ENCODE data around the gene BORA.

Gene BORA

DNA sequence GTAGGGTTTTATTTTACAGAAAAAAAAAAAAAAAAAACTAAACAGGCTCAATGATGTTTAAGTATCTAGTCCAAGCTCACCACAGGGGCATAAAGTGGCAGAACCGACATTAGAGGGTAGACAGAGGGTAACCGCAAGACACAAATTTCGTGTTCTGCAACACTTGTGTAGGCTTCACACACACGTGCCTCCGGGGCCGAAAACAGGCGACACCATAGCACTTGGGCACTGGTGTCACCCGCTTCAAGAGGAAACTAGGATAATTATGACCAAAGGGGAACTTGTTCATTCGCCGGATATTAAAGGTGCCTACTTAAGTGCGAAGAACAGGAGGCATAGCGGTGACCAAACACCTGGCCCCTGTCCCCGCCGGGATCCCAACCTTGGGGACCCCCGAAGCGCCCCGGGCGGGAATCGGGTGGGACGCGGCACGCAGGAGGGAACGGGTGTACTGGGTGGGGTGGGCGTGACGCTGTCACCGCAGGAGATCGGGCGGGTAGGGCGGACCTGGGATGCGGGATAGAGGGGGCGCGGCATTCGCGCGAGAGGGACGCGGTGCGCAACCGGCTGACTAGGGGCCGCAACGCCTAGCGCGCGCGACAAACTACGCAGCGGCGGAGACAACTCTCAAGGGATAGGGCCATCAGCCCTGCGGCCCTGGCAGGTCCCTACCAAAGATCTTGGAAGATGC, 852 bp upstream of the BORA start:
- DNase-seq (ENCODE audit: low read depth), result no peak
- peak overlapping the region; percentile 93 for H3K4me3 ChIP-seq (ENCODE audit: low read depth, low read length)
- in situ Hi-C loops (cut with HindIII; ENCODE audit: low sequenced_read_pairs), result no loop called here
- no peak for TF ChIP-seq CTCF (IDR thresholded peaks at IDR 0.05; ENCODE audit: low read depth, low read length, missing control alignments)

GRCh38 chr13:72728290-72728605, 525 bp downstream of the BORA start:
- peak overlapping the region; percentile 93 for H3K4me3 ChIP-seq (ENCODE audit: low read depth, low read length)
- in situ Hi-C loops (cut with HindIII; ENCODE audit: low sequenced_read_pairs), result no loop called here
- no peak for DNase-seq (ENCODE audit: low read depth)
- no peak for TF ChIP-seq CTCF (IDR thresholded peaks at IDR 0.05; ENCODE audit: low read depth, low read length, missing control alignments)

DNA sequence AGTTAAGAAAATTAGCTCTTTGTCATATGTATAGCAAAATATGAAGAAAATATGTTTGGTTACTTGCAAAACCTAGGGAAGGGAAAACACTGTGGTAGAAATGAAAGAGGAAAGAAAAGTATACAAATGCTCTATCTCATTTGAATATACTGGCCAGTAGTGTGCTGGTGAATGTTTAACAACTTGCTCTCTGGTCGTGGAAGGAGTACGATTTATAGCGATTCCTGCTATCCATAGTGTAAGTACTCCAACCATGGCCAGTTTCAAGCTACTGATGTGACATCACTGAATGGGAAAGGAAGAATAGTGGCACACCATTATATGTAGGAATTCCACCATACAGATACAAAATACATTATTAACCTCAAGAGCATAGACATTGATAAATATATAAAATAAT, 9.3 kb downstream of the BORA start:
- in situ Hi-C loops (cut with HindIII; ENCODE audit: low sequenced_read_pairs), result no loop called here
- no peak for DNase-seq (ENCODE audit: low read depth)
- H3K4me3 ChIP-seq (ENCODE audit: low read depth, low read length), result no peak overlapping the region
- no peak for TF ChIP-seq CTCF (IDR thresholded peaks at IDR 0.05; ENCODE audit: low read depth, low read length, missing control alignments)

DNA sequence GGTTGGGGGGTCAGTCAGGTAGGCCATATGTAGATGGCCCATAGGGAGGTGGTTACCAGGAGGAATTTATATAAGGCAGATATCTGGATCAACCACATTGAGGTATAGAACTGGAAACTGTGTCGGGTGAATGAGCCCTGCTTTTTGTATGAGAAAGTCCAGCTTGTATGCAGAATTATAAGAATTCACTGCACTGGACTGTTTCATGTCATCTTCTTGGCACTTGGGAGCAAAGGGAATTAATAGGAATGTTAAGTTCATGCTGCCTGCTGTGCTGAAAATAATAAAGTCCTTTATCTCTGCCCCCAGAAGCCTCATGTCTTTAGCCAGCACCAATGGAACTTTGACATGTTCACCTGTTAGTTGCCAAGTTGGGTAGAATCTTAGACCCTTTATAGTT, 12.3 kb downstream of the BORA start:
- H3K4me3 ChIP-seq (ENCODE audit: low read depth, low read length), result no peak overlapping the region
- no peak for DNase-seq (ENCODE audit: low read depth)
- in situ Hi-C loops (cut with HindIII; ENCODE audit: low sequenced_read_pairs), result no loop called here
- TF ChIP-seq CTCF (IDR thresholded peaks at IDR 0.05; ENCODE audit: low read depth, low read length, missing control alignments), result no peak

- TF ChIP-seq CTCF (IDR thresholded peaks at IDR 0.05; ENCODE audit: low read depth, low read length, missing control alignments), result no peak
- DNase-seq (ENCODE audit: low read depth), result no peak
- in situ Hi-C loops (cut with HindIII; ENCODE audit: low sequenced_read_pairs), result no loop called here
- H3K4me3 ChIP-seq (ENCODE audit: low read depth, low read length), result no peak overlapping the region
Observed at GRCh38 chr13:72745260-72745659, 17.5 kb downstream of the BORA start.

- DNase-seq (ENCODE audit: low read depth), result no peak
- no peak overlapping the region for H3K4me3 ChIP-seq (ENCODE audit: low read depth, low read length)
- in situ Hi-C loops (cut with HindIII; ENCODE audit: low sequenced_read_pairs), result no loop called here
- TF ChIP-seq CTCF (IDR thresholded peaks at IDR 0.05; ENCODE audit: low read depth, low read length, missing control alignments), result no peak
Observed at GRCh38 chr13:72751220-72751619, 23.5 kb downstream of the BORA start.

All from astrocyte of the cerebellum (primary cell).